Measurements from ENCODE around the gene CACNA1S.

GRCh38 chr1:201020040-201020591 is 92.1 kb downstream of the CACNA1S start:
- no peak for TF ChIP-seq CTCF (IDR thresholded peaks at IDR 0.05; ENCODE audit: insufficient read depth, low read depth, low read length)
- TF ChIP-seq EZH2 (IDR thresholded peaks at IDR 0.05; ENCODE audit: insufficient read depth, low read length), result no peak

Measured in astrocyte (in vitro differentiated cells and primary cell).